Measurements from ENCODE around the gene R3HDM4. TPM values are rescaled to one million over a fixed set of nuclear protein-coding genes. Genes with fewer than 3 reads are reported as not detected.

R3HDM4 gene
- polyA plus RNA-seq, 2 of the 4 experiments (the other 2 are of a cell fraction), result 22.7 to 24.8 TPM

GRCh38 chr19:939439-939838 is 26.4 kb upstream of the R3HDM4 start:
- no peak overlapping the region for H3K4me2 ChIP-seq
- ChIA-PET POLR2A (no interaction called here), CTCF (no interaction called here)
- no peak overlapping the region for H3K4me3 ChIP-seq
- no peak overlapping the region; a peak in 1 of 6 replicates for H3K27ac ChIP-seq
- H3K9me3 ChIP-seq, result no peaks in the 10 kb centered on the region
- H3K4me1 ChIP-seq, result peaks cover 24% of the 10 kb centered on the region
- ATAC-seq (no peak), FAIRE-seq (no peak), DNase-seq (ENCODE audit: low read depth in 1 of 2, low spot score in 1 of 2) (no peak)
- no peak for TF ChIP-seq ZSCAN20 (CRISPR knock-in tag; IDR thresholded peaks at IDR 0.05)
- TF ChIP-seq NR3C1 (IDR thresholded peaks at IDR 0.05), result no peak
- TF ChIP-seq TP53 (CRISPR knock-in tag; IDR thresholded peaks at IDR 0.05), result no peak
- no peak for TF ChIP-seq CHD4 (IDR thresholded peaks at IDR 0.05; ENCODE audit: borderline replicate concordance)
- no peak for TF ChIP-seq PHF8 (IDR thresholded peaks at IDR 0.05; ENCODE audit: borderline replicate concordance, low read depth)
- no peak for TF ChIP-seq USF2 (IDR thresholded peaks at IDR 0.05)
- no peak for TF ChIP-seq EHMT2 (IDR thresholded peaks at IDR 0.05; ENCODE audit: low read depth)
- no peak for TF ChIP-seq RFX5 (IDR thresholded peaks at IDR 0.05)
- no peak for TF ChIP-seq RARB (CRISPR knock-in tag; IDR thresholded peaks at IDR 0.05)
- no peak for TF ChIP-seq ZFP36 (IDR thresholded peaks at IDR 0.05; ENCODE audit: borderline replicate concordance, partially characterized antibody)
- TF ChIP-seq GATA3 (IDR thresholded peaks at IDR 0.05; ENCODE audit: borderline replicate concordance), result no peak
- TF ChIP-seq RAD21 (conservative IDR thresholded peaks at IDR 0.05 in 1 of 2, IDR thresholded peaks at IDR 0.05 in 1 of 2), result no peak
- WGBS (ENCODE audit: missing lambda C conversion rate), result 94% methylated on average over 20 of the region's 22 CpGs

GRCh38 chr19:938233-938923 is 25.4 kb upstream of the R3HDM4 start:
- DNase-seq (ENCODE audit: low read depth in 1 of 2, low spot score in 1 of 2) (no peak), ATAC-seq (no peak), FAIRE-seq (no peak)
- no peaks in the 10 kb centered on the region for H3K9me3 ChIP-seq
- CTCF ChIA-PET, result interaction anchor here (0.6 to 1.6 kb wide), 4 partner anchors 16 to 44 kb away, joined by 4 read pairs; no protein-coding TSS in a partner anchor
- peaks cover 34% of the 10 kb centered on the region for H3K4me1 ChIP-seq
- no peak overlapping the region for H3K4me2 ChIP-seq
- no peak overlapping the region for H3K27ac ChIP-seq
- H3K4me3 ChIP-seq, result no peak overlapping the region
- WGBS (ENCODE audit: missing lambda C conversion rate), result 89% methylated on average over 20 of the region's 23 CpGs
- POLR2A ChIA-PET, result interaction anchor here (0.7 kb wide), 1 partner anchor 61 kb away, joined by 5 read pairs; no protein-coding TSS in a partner anchor
- TF ChIP-seq ZSCAN20 (CRISPR knock-in tag; IDR thresholded peaks at IDR 0.05), result no peak
- no peak for TF ChIP-seq TP53 (CRISPR knock-in tag; IDR thresholded peaks at IDR 0.05)
- TF ChIP-seq HEYL (CRISPR knock-in tag; IDR thresholded peaks at IDR 0.05), result no peak
- TF ChIP-seq HOXA7 (CRISPR knock-in tag; IDR thresholded peaks at IDR 0.05), result no peak
- TF ChIP-seq ZC3H11A (IDR thresholded peaks at IDR 0.05), result no peak
- TF ChIP-seq CHD4 (IDR thresholded peaks at IDR 0.05; ENCODE audit: borderline replicate concordance), result no peak
- TF ChIP-seq PBX3 (IDR thresholded peaks at IDR 0.05), result no peak
- TF ChIP-seq CEBPB (IDR thresholded peaks at IDR 0.05), result no peak
- TF ChIP-seq RNF2 (IDR thresholded peaks at IDR 0.05; ENCODE audit: borderline replicate concordance, low read depth), result no peak
- TF ChIP-seq FOSB (CRISPR knock-in tag; IDR thresholded peaks at IDR 0.05), result no peak
- TF ChIP-seq JUN (IDR thresholded peaks at IDR 0.05), result no peak

- no peak overlapping the region for H3K27ac ChIP-seq
- POLR2A ChIA-PET, result no interaction called here
- peaks cover 44% of the 10 kb centered on the region for H3K4me1 ChIP-seq
- H3K4me2 ChIP-seq, result no peak overlapping the region
- no peak for DNase-seq (ENCODE audit: low read depth in 1 of 2, low spot score in 1 of 2)
- ATAC-seq, result no peak
- 90% methylated on average over 16 of the region's 16 CpGs for WGBS (ENCODE audit: missing lambda C conversion rate)
- no peak overlapping the region for H3K4me3 ChIP-seq
- no peak for FAIRE-seq
- CTCF ChIA-PET, result interaction anchor here (0.7 to 1.8 kb wide), 4 partner anchors 15 to 45 kb away, joined by 3 to 4 read pairs (median 4); no protein-coding TSS in a partner anchor
- no peaks in the 10 kb centered on the region for H3K9me3 ChIP-seq
- TF ChIP-seq RFX5 (IDR thresholded peaks at IDR 0.05) (no peak), POLR2AphosphoS2 (conservative IDR thresholded peaks at IDR 0.05; ENCODE audit: low read length) (no peak), GATA3 (IDR thresholded peaks at IDR 0.05; ENCODE audit: borderline replicate concordance) (no peak), KDM1A (IDR thresholded peaks at IDR 0.05; ENCODE audit: low read depth) (no peak), MAZ (IDR thresholded peaks at IDR 0.05; ENCODE audit: borderline replicate concordance, low read depth, low read length) (no peak), ZSCAN20 (CRISPR knock-in tag; IDR thresholded peaks at IDR 0.05) (no peak), RAD21 (conservative IDR thresholded peaks at IDR 0.05 in 1 of 2, IDR thresholded peaks at IDR 0.05 in 1 of 2) (no peak), BHLHE40 (IDR thresholded peaks at IDR 0.05; ENCODE audit: low read depth, low read length) (no peak), E2F6 (IDR thresholded peaks at IDR 0.05; ENCODE audit: borderline replicate concordance, low read depth) (no peak), SMC3 (IDR thresholded peaks at IDR 0.05) (no peak), JUN (IDR thresholded peaks at IDR 0.05) (no peak), PBX3 (IDR thresholded peaks at IDR 0.05) (no peak), ZNF302 (CRISPR knock-in tag; IDR thresholded peaks at IDR 0.05) (no peak), EHF (CRISPR knock-in tag; IDR thresholded peaks at IDR 0.05) (no peak), CHD2 (IDR thresholded peaks at IDR 0.05; ENCODE audit: low read length, partially characterized antibody) (no peak), ZFP36 (IDR thresholded peaks at IDR 0.05; ENCODE audit: borderline replicate concordance, partially characterized antibody) (no peak), TP53 (CRISPR knock-in tag; IDR thresholded peaks at IDR 0.05) (no peak), TFCP2L1 (CRISPR knock-in tag; IDR thresholded peaks at IDR 0.05) (no peak)
These were observed 24.3 kb upstream of the R3HDM4 start for GRCh38 chr19:937259-937694.

Measured in A549 (cell line).